ENCODE data around the gene SERINC4. TPM values are rescaled to one million over a fixed set of nuclear protein-coding genes. Genes with fewer than 3 reads are reported as not detected.

SERINC4 gene
- total and polyA plus RNA-seq, 2 of the 4 experiments (the other 2 are of a cell fraction): under 0.01 to 0.09 TPM

DNA sequence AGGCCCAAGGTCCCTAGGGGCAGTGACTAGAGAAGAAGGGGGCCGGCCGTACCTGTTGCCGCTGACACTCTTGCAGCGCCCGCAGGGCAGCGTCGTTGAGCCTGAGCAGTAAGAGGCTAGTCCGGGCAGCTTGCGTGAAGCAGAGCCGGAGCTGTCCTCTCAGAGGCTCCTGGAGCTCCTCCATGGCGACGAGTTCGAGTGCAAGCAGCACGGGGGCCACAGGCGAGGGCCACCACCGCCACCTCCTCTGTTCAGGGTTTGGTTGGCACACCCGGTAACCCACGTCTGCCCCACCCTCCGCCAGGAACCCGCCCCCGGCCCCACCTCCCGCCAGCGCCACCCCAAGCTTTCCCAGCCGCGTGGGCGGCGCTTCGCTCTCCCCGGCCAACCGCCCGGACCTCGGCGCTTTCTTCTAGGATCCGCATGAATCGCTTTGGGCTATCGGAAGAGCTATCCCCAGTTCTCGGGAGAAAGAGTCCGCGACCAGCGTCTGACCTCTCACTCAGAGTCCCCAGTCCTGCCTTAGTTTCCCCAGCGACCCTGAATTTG lies 23.2 kb downstream of the SERINC4 start, which contains the start of gene ELL3:
Gene ELL3 (minus strand): TSS at position 249 of the 549 bp plus-strand sequence. CDS start 65 bp downstream, at position 184.
- Histone ChIP-seq H3K27ac (ENCODE audit: insufficient read depth, low read length) (peak within 1 kb of the TSS; percentile 56), H2BK5ac (ENCODE audit: low read depth, low read length, poor library complexity, severe bottlenecking) (peak within 1 kb of the TSS; percentile 69), H2AK9ac (replicated peaks; ENCODE audit: low read depth, low read length, poor library complexity) (peak within 1 kb of the TSS; percentile 84), H4K8ac (ENCODE audit: low read depth in 2 of 2, low read length in 2 of 2) (peak within 1 kb of the TSS; percentile 20 to 90; a peak in 3 of 4 replicates), H3K4me1 (ENCODE audit: control insufficient read depth, insufficient read depth, low read length) (peaks cover 5% of the 10 kb centered on the region; the same call in 1 of the 2 replicates), H3K4ac (ENCODE audit: low read depth, low read length) (peak within 1 kb of the TSS; percentile 70), H3K4me3 (ENCODE audit: insufficient read depth, low read depth, low read length) (peak within 1 kb of the TSS; percentile 74), H4K91ac (ENCODE audit: insufficient read depth, low read depth, low read length) (no peak within 1 kb of the TSS; the same call in 1 of the 2 replicates), H2BK120ac (ENCODE audit: low read depth, low read length) (peak within 1 kb of the TSS; percentile 78), H3K14ac (replicated peaks; ENCODE audit: low read depth, low read length) (peak within 1 kb of the TSS; percentile 83), H2BK15ac (ENCODE audit: low read depth, low read length) (peak within 1 kb of the TSS; percentile 31; the same call in 1 of the 3 replicates), H3K23ac (ENCODE audit: low read depth, low read length) (peak within 1 kb of the TSS; percentile 78), H3K27me3 (ENCODE audit: control insufficient read depth, insufficient read depth, low read length) (no peaks in the 10 kb centered on the region), H3K56ac (ENCODE audit: extremely low read depth, insufficient read depth, low read length) (peak within 1 kb of the TSS; percentile 86), H3K9ac (ENCODE audit: low read depth, low read length) (peak within 1 kb of the TSS; percentile 61), H4K5ac (ENCODE audit: low read depth, low read length) (peak within 1 kb of the TSS; percentile 84; the same call in 1 of the 2 replicates), H3K79me1 (ENCODE audit: low read depth in 1 of 2, low read length in 2 of 2) (peaks cover 1 to 6% of the 10 kb centered on the region in 2 experiments; a peak in 2 of 4 replicates), H3K4me2 (ENCODE audit: low read depth, low read length) (peak within 1 kb of the TSS; percentile 97), H3K36me3 (ENCODE audit: control insufficient read depth, insufficient read depth, low read length) (peaks cover 9% of the 10 kb centered on the region), H2BK20ac (ENCODE audit: low read depth, low read length) (no peak within 1 kb of the TSS), H3K9me1 (ENCODE audit: insufficient read depth, low read length) (0 out of 2 replicates have a peak, but pooled peaks cover 4% of the 10 kb centered on the region), H3K18ac (ENCODE audit: low read depth, low read length) (0 out of 2 replicates have a peak within 1 kb of the TSS, but pooled peaks have one; percentile 7), H2AFZ (replicated peaks; ENCODE audit: low read length, poor library complexity) (peak within 1 kb of the TSS; percentile 96), H4K20me1 (ENCODE audit: insufficient read depth, low read length) (no peaks in the 10 kb centered on the region; the same call in 1 of the 2 replicates), H3K9me3 (ENCODE audit: control insufficient read depth, insufficient read depth, low read length) (no peaks in the 10 kb centered on the region), H2AK5ac (ENCODE audit: low read depth, low read length) (peak within 1 kb of the TSS; percentile 73)
- ChIA-PET POLR2A (ENCODE audit: unreplicated experiment) (interaction anchor here (0.6 kb wide), 1 partner anchor 17 kb away, joined by 7 read pairs; no protein-coding TSS in a partner anchor), CTCF (interaction anchor here (0.5 to 1.0 kb wide), 6 partner anchors 9 to 289 kb away, joined by 3 to 5 read pairs (median 3); partner anchors contain the start of gene SERF2)
- intact Hi-C loops (cut with micrococcal nuclease): loop anchor here (10.0 kb wide), 1 partner anchor 262 kb away; the partner anchor contains the start of gene MAP1A
- TF ChIP-seq NFE2L2 (IDR thresholded peaks at IDR 0.05; ENCODE audit: low read depth, low read length) (no peak), RCOR1 (IDR thresholded peaks at IDR 0.05; ENCODE audit: insufficient replicate concordance, low read length) (no peak), MXI1 (IDR thresholded peaks at IDR 0.05; ENCODE audit: borderline replicate concordance, low read depth, low read length) (no peak), CHD1 (IDR thresholded peaks at IDR 0.05; ENCODE audit: low read depth, low read length) (no peak), SMC3 (IDR thresholded peaks at IDR 0.05; ENCODE audit: low read depth, low read length) (no peak), RFX5 (IDR thresholded peaks at IDR 0.05; ENCODE audit: low read depth, low read length) (no peak), POLR2A (IDR thresholded peaks at IDR 0.05; ENCODE audit: low read depth, low read length) (no peak), CEBPB (IDR thresholded peaks at IDR 0.05; ENCODE audit: low read depth, low read length) (no peak), RAD21 (IDR thresholded peaks at IDR 0.05; ENCODE audit: low read length) (no peak), MAFK (IDR thresholded peaks at IDR 0.05; ENCODE audit: low read depth, low read length) (no peak), MAZ (IDR thresholded peaks at IDR 0.05; ENCODE audit: borderline replicate concordance, low read depth, low read length) (no peak)
- TF ChIP-seq, protein P1, sequence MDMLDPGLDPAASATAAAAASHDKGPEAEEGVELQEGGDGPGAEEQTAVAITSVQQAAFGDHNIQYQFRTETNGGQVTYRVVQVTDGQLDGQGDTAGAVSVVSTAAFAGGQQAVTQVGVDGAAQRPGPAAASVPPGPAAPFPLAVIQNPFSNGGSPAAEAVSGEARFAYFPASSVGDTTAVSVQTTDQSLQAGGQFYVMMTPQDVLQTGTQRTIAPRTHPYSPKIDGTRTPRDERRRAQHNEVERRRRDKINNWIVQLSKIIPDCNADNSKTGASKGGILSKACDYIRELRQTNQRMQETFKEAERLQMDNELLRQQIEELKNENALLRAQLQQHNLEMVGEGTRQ (IDR thresholded peaks at IDR 0.05; ENCODE audit: low read depth, low read length): no peak
- TF ChIP-seq, protein P2, sequence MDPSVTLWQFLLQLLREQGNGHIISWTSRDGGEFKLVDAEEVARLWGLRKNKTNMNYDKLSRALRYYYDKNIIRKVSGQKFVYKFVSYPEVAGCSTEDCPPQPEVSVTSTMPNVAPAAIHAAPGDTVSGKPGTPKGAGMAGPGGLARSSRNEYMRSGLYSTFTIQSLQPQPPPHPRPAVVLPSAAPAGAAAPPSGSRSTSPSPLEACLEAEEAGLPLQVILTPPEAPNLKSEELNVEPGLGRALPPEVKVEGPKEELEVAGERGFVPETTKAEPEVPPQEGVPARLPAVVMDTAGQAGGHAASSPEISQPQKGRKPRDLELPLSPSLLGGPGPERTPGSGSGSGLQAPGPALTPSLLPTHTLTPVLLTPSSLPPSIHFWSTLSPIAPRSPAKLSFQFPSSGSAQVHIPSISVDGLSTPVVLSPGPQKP (IDR thresholded peaks at IDR 0.05; ENCODE audit: borderline replicate concordance, low read depth, low read length): no peak
- TF ChIP-seq, protein P3, sequence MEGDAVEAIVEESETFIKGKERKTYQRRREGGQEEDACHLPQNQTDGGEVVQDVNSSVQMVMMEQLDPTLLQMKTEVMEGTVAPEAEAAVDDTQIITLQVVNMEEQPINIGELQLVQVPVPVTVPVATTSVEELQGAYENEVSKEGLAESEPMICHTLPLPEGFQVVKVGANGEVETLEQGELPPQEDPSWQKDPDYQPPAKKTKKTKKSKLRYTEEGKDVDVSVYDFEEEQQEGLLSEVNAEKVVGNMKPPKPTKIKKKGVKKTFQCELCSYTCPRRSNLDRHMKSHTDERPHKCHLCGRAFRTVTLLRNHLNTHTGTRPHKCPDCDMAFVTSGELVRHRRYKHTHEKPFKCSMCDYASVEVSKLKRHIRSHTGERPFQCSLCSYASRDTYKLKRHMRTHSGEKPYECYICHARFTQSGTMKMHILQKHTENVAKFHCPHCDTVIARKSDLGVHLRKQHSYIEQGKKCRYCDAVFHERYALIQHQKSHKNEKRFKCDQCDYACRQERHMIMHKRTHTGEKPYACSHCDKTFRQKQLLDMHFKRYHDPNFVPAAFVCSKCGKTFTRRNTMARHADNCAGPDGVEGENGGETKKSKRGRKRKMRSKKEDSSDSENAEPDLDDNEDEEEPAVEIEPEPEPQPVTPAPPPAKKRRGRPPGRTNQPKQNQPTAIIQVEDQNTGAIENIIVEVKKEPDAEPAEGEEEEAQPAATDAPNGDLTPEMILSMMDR (conservative IDR thresholded peaks at IDR 0.05; ENCODE audit: low read depth, low read length): no peak
- ATAC-seq (ENCODE audit: low read depth): peak; percentile 87
- peak; percentile 59 for DNase-seq
- WGBS, 2 experiments (ENCODE audit: extremely low coverage in 2 of 2, insufficient read length in 1 of 2): 4% methylated on average over 28 of the region's 41 CpGs; no CpG with 5 or more reads in 1 of the 2 experiments
- in situ Hi-C loops (cut with MboI; ENCODE audit: low sequenced_read_pairs): no loop called here
- BruUV-seq (replicated peaks): no TSS peak
- dilution Hi-C loops (cut with HindIII; ENCODE audit: low sequenced_read_pairs, unreplicated experiment): no loop called here

Measured in IMR-90 (cell line).